K562 (cell line): Measurements from ENCODE around the gene GNAZ. TPM values are rescaled to one million over a fixed set of nuclear protein-coding genes. Genes with fewer than 3 reads are reported as not detected.

Experiments used
- ATAC-seq: fragments of 200-7000 bp; cut with Tn5 transposase; 3 replicates; pipeline ENCODE4 v1.9.1; 2020; ENCODE audit warnings: moderate library complexity
- Bru-seq: library from RNA; stranded (reverse); fragments of 400-500 nt; gene quantifications from one replicate; lab custom pipeline; 2021; lab: Mats Ljungman, UMichigan
- BruChase-seq, 2 experiments: library from RNA; stranded (reverse); fragments of 400-500 nt; gene quantifications; one replicate each; lab custom pipeline; 2021; lab: Mats Ljungman, UMichigan
- BruUV-seq: library from RNA; stranded (reverse); fragments of 400-500 nt; replicated peaks from 2 replicates; lab custom pipeline; 2021; lab: Mats Ljungman, UMichigan
- CTCF ChIA-PET: fragments of 300-600 bp; formaldehyde crosslinking; extraction: SDS; loops from one replicate; lab custom pipeline; 2021; ENCODE audit warnings: low intra/inter-chr PET ratio; lab: Yijun Ruan, JAX
- POLR2A ChIA-PET: fragments of 300-600, 350-650 bp; sonication (Branson Sonifier 250); formaldehyde crosslinking; extraction: SDS; loops from one replicate; lab custom pipeline; 2021; ENCODE audit warnings: antibody characterized with exemption, inconsistent platforms; lab: Yijun Ruan, JAX
- DNase-seq, 4 experiments: peaks; one replicate each; pipeline versions ENCODE4 v3.0.0 to v3.0.0-alpha.2; 2011 to 2018; ENCODE audit warnings: low spot score in 3 of 4, mixed read lengths in 3 of 4; ENCODE audit errors: extremely low read depth in 1 of 4
- FAIRE-seq: peaks from 2 replicates; lab custom pipeline; 2011; peaks lifted over from hg19 to GRCh38; lab: Jason Lieb, UNC
- H2AFZ ChIP-seq: 2 replicates; pipeline ENCODE4 v1.6.0; 2011; ENCODE audit warnings: low read depth, low read length, control low read depth, inconsistent platforms
- H3K27ac ChIP-seq: fragments of 200-600 bp; 3 replicates; pipeline ENCODE4 v1.8.0; 2011; ENCODE audit warnings: low read depth, mild to moderate bottlenecking, control low read depth, inconsistent platforms, low read length, moderate library complexity, mixed read lengths; ENCODE audit errors: extremely low read depth
- H3K27me3 ChIP-seq, 2 experiments: fragments of 300-600 bp in 1 of 2; 2 replicates in 1 of 2; 3 replicates in 1 of 2; pipeline versions ENCODE4 v1.6.0 to v1.8.0; 2011; ENCODE audit warnings: inconsistent platforms in 2 of 2, low read length in 2 of 2, mild to moderate bottlenecking in 1 of 2, mixed read lengths in 1 of 2, moderate library complexity in 1 of 2; ENCODE audit not compliant: control insufficient read depth in 2 of 2, insufficient read depth in 2 of 2
- H3K36me3 ChIP-seq: fragments of 300-600 bp; 3 replicates; pipeline ENCODE4 v1.8.0; 2011; ENCODE audit warnings: mild to moderate bottlenecking, low read length, inconsistent platforms; ENCODE audit not compliant: control insufficient read depth, insufficient read depth
- H3K4me1 ChIP-seq, 2 experiments: fragments of 200-600 bp in 1 of 2; replicated peaks in 1 of 2; 2 replicates in 1 of 2; 3 replicates in 1 of 2; pipeline versions ENCODE4 v1.5.1 to v1.8.0; 2011; ENCODE audit warnings: inconsistent platforms in 2 of 2, low read length in 2 of 2, mild to moderate bottlenecking in 1 of 2, mixed read lengths in 1 of 2, moderate library complexity in 1 of 2; ENCODE audit not compliant: control insufficient read depth in 2 of 2, insufficient read depth in 2 of 2
- H3K4me2 ChIP-seq: 2 replicates; pipeline ENCODE4 v1.6.1; 2011; ENCODE audit warnings: low read length, control low read depth, inconsistent platforms, mixed read lengths; ENCODE audit not compliant: insufficient read depth
- H3K4me3 ChIP-seq: fragments of 200-600 bp; sonication (generic), shearing (Covaris generic); 2 replicates; pipeline ENCODE4 v1.5.1; 2016; ENCODE audit warnings: control low read depth, inconsistent platforms
- H3K79me2 ChIP-seq: fragments of 200-600 bp; 3 replicates; pipeline ENCODE4 v1.8.0; 2011; ENCODE audit warnings: low read length, inconsistent platforms; ENCODE audit not compliant: control insufficient read depth, insufficient read depth
- H3K9ac ChIP-seq, 2 experiments: 2 replicates each; pipeline versions ENCODE4 v1.6.0 to v1.6.1; 2011; ENCODE audit warnings: low read depth in 2 of 2, low read length in 2 of 2, control low read depth in 1 of 2, inconsistent platforms in 1 of 2, mild to moderate bottlenecking in 1 of 2, mixed read lengths in 1 of 2; ENCODE audit not compliant: insufficient read depth in 1 of 2
- H3K9me1 ChIP-seq: one replicate; pipeline ENCODE4 v1.6.0; 2011; ENCODE audit warnings: inconsistent platforms, mild to moderate bottlenecking, low read length, moderate library complexity; ENCODE audit not compliant: control insufficient read depth, insufficient read depth
- H3K9me3 ChIP-seq: replicated peaks from 2 replicates; pipeline ENCODE4 v1.5.1; 2011; ENCODE audit warnings: low read depth, low read length, inconsistent platforms; ENCODE audit not compliant: control insufficient read depth, insufficient read depth
- H4K20me1 ChIP-seq: replicated peaks from 2 replicates; pipeline ENCODE4 v1.6.1; 2011; ENCODE audit warnings: low read length, inconsistent platforms, mixed read lengths; ENCODE audit not compliant: control insufficient read depth, insufficient read depth
- ATF3 ChIP-seq, 2 experiments: fragments of 450-650 bp in 1 of 2; sonication (generic) in 1 of 2; formaldehyde crosslinking in 1 of 2; IDR thresholded peaks in 1 of 2; conservative IDR thresholded peaks in 1 of 2; 2 replicates each; pipeline versions ENCODE4 v1.6.1 to v1.8.1; 2016 to 2023; ENCODE audit warnings: mild to moderate bottlenecking in 2 of 2, moderate library complexity in 2 of 2, inconsistent platforms in 1 of 2, missing genetic modification reagents in 1 of 2
- ETS1 ChIP-seq: conservative IDR thresholded peaks from 2 replicates; pipeline ENCODE4 v1.6.1; 2011; ENCODE audit warnings: low read depth, mild to moderate bottlenecking, low read length; ENCODE audit not compliant: control insufficient read depth
- KDM2B ChIP-seq: fragments of 250-450 bp; sonication (Bioruptor Pico); IDR thresholded peaks from 2 replicates; pipeline ENCODE4 v1.8.0; 2021; ENCODE audit warnings: mild to moderate bottlenecking, moderate library complexity
- KLF13 ChIP-seq: fragments of 450-650 bp; IDR thresholded peaks from 2 replicates; pipeline ENCODE4 v1.6.1; 2016; ENCODE audit warnings: missing genetic modification characterization, low read depth, mild to moderate bottlenecking, missing compliant biosample characterization, moderate library complexity, borderline replicate concordance
- MXD1 ChIP-seq: fragments of 250-450 bp; sonication (Bioruptor Pico); IDR thresholded peaks from 2 replicates; pipeline ENCODE4 v1.8.0; 2021; ENCODE audit warnings: borderline replicate concordance, mild to moderate bottlenecking, moderate library complexity; ENCODE audit not compliant: poor library complexity, severe bottlenecking
- RB1 ChIP-seq: fragments of 450-650 bp; IDR thresholded peaks from 2 replicates; pipeline ENCODE4 v1.6.1; 2017; ENCODE audit warnings: low read depth, mild to moderate bottlenecking
- TBL1XR1 ChIP-seq, 2 experiments: IDR thresholded peaks; 2 replicates each; pipeline ENCODE4 v1.6.1; 2012; ENCODE audit warnings: improper control_type of control experiment in 2 of 2, low read length in 2 of 2, mild to moderate bottlenecking in 1 of 2
- UBTF ChIP-seq, 2 experiments: IDR thresholded peaks; 2 replicates each; pipeline ENCODE4 v1.6.1; 2012; ENCODE audit warnings: improper control_type of control experiment in 2 of 2, low read depth in 2 of 2, low read length in 2 of 2, borderline replicate concordance in 1 of 2
- WGBS: fragments of 100-300 bp; shearing (Covaris generic); methylation state at CpG from one replicate; pipeline ENCODE4 v1.1.6; 2016; ENCODE audit warnings: low coverage, mixed read lengths; ENCODE audit not compliant: insufficient coverage; ENCODE audit errors: missing lambda C conversion rate; 5-methylcytosine and 5-hydroxymethylcytosine counted together
- in situ Hi-C: fragments of 300-500 bp; cut with MboI; formaldehyde crosslinking; loops from 4 replicates; pipeline ENCODE4 v1.15.0; 2018; ENCODE audit warnings: inconsistent platforms, mixed read lengths
- intact Hi-C: fragments of 100-400 bp; cut with micrococcal nuclease; formaldehyde crosslinking; loops from 2 replicates; pipeline ENCODE4 v1.14.2; 2022
- long read RNA-seq, 3 experiments: library from polyadenylated mRNA in 2 of 3; library from RNA in 1 of 3; unstranded in 2 of 3; stranded (forward) in 1 of 3; transcript quantifications; one replicate each; pipeline ENCODE4 v2.0.0, GENCODE V29; 2019 to 2022
- polyA minus RNA-seq, 3 experiments: library from RNA; depleted of rRNA, polyadenylated mRNA; stranded (reverse); fragments of >200 nt; gene quantifications; 2 replicates each; pipeline ENCODE4 v1.2.3, GENCODE V29; 2011
- polyA plus RNA-seq, 8 experiments: library from polyadenylated mRNA; depleted of rRNA in 4 of 8; stranded (reverse) in 5 of 8; unstranded in 3 of 8; fragments of >200 nt; fragmentation: Nextera tagmentation in 2 of 8; fragmentation: Illumina TruSeq in 1 of 8; extraction: Ambion mirVana in 2 of 8; extraction: Trizol in 1 of 8; gene quantifications; 2 replicates each; pipeline versions ENCODE4 v1.2.1 to v1.2.3, GENCODE V29; 2011 to 2014; ENCODE audit warnings: inconsistent platforms in 1 of 8, missing spikeins in 1 of 8
- total RNA-seq, 7 experiments: library from RNA; depleted of rRNA in 6 of 7; stranded (reverse); fragments of >200 nt in 6 of 7; fragmentation: Illumina TruSeq in 2 of 7; extraction: Trizol in 2 of 7; gene quantifications; 2 replicates each; pipeline versions ENCODE4 v1.2.1 to v1.2.3, GENCODE V29; 2011 to 2021; ENCODE audit warnings: low replicate concordance in 1 of 7

Gene GNAZ
- 0.79 and 1.2 TPM in 2 replicates for total RNA-seq (2011; cell fraction: chromatin; rRNA removed; ENCODE audit: low replicate concordance)
- total RNA-seq (2011; cell fraction: nucleolus; rRNA removed): 0.50 and 0.79 TPM in 2 replicates
- total RNA-seq (2011; cell fraction: nucleoplasm; rRNA removed): 0.29 and 0.46 TPM in 2 replicates
- total RNA-seq (2014; rRNA removed) (0.14 and 0.24 TPM in 2 replicates), total RNA-seq (2014; rRNA removed; fragmentation: Illumina TruSeq; extraction: Trizol) (0.04 and 0.10 TPM in 2 replicates), total RNA-seq (2015; rRNA removed; fragmentation: Illumina TruSeq; extraction: Trizol) (0.04 and 0.11 TPM in 2 replicates), total RNA-seq (2021) (0.22 and 0.74 TPM in 2 replicates), polyA plus RNA-seq (2011; rRNA removed) (0.13 and 0.22 TPM in 2 replicates), polyA plus RNA-seq (2014; fragmentation: Illumina TruSeq; extraction: Trizol) (0.12 and 0.13 TPM in 2 replicates), polyA plus RNA-seq (2014; fragmentation: Nextera tagmentation; extraction: Ambion mirVana) (not detected), polyA plus RNA-seq (2014; rRNA removed) (0.18 TPM in 1 of 2 replicates, not detected in the other), polyA minus RNA-seq (2011; rRNA and poly(A)+ RNA removed) (0.21 and 0.32 TPM in 2 replicates), Bru-seq, nascent RNA (percentile 28 among the genes with signal in this experiment), BruChase-seq, experiment 1, labeled RNA remaining after a 2-hour chase (percentile 18 among the genes with signal in this experiment), BruChase-seq, experiment 2, labeled RNA remaining after a 6-hour chase (percentile 20 among the genes with signal in this experiment)
- polyA plus RNA-seq (2011; cell fraction: cytosol; rRNA removed): 0.15 and 0.31 TPM in 2 replicates
- polyA plus RNA-seq (2011; cell fraction: nucleus; rRNA removed): 0.35 and 0.60 TPM in 2 replicates
- 0.14 and 0.26 TPM in 2 replicates for polyA plus RNA-seq (2012)
- 0.57 TPM in 1 of 2 replicates, not detected in the other for polyA minus RNA-seq (2011; cell fraction: cytosol; rRNA and poly(A)+ RNA removed)
- polyA minus RNA-seq (2011; cell fraction: nucleus; rRNA and poly(A)+ RNA removed): 0.40 and 0.67 TPM in 2 replicates
- long read RNA-seq, experiment 1: 0 reads
- long read RNA-seq, experiment 2, partial matches to known transcripts: 0 of 1 reads
- long read RNA-seq, experiment 2, other reads (novel, unspliced or antisense): 0 of 1 reads
- long read RNA-seq, experiment 3: 0 reads

- peak within 1 kb of the TSS; percentile 16 to 89; a peak in 3 of 4 replicates for H3K9ac ChIP-seq
- H3K4me1 ChIP-seq: peaks cover 4 to 22% of the 10 kb centered on the region in 2 experiments; a peak in 4 of 5 replicates
- intact Hi-C loops: loop anchor here (1.0 kb wide), 1 partner anchor 17 kb away; no protein-coding TSS in a partner anchor
- peaks cover 73 to 91% of the 10 kb centered on the region in 2 experiments for H3K27me3 ChIP-seq
- ChIA-PET POLR2A (interaction anchor here (0.5 to 9.8 kb wide), 38 partner anchors 5 to 1098 kb away, joined by 3 to 136 read pairs (median 4); no protein-coding TSS in a partner anchor), CTCF (interaction anchor here (0.6 to 0.9 kb wide), 3 partner anchors 16 to 863 kb away, joined by 3 read pairs; no protein-coding TSS in a partner anchor)
- 13% methylated on average over 76 of the region's 87 CpGs for WGBS
- DNase-seq (peak in 1 of 4 experiments; percentile 87), ATAC-seq (peak; percentile 31), FAIRE-seq (no peak)
- peaks cover 14% of the 10 kb centered on the region for H3K9me1 ChIP-seq
- H3K79me2 ChIP-seq: no peaks in the 10 kb centered on the region
- peaks cover 80% of the 10 kb centered on the region for H4K20me1 ChIP-seq
- peak within 1 kb of the TSS; percentile 33 for H3K4me3 ChIP-seq
- in situ Hi-C loops: no loop called here
- H3K9me3 ChIP-seq: no peaks in the 10 kb centered on the region
- no peaks in the 10 kb centered on the region for H3K36me3 ChIP-seq
- H2AFZ ChIP-seq: peak within 1 kb of the TSS; percentile 88
- BruUV-seq: no TSS peak
- H3K27ac ChIP-seq: no peak within 1 kb of the TSS
- H3K4me2 ChIP-seq: peak within 1 kb of the TSS; percentile 77
- no peak for TF ChIP-seq KLF13 (tag)
- TF ChIP-seq ETS1: peak; percentile 16; the same call in 1 of the 2 replicates
- TF ChIP-seq MXD1 (CRISPR knock-in tag): peak; percentile 53
- TF ChIP-seq RB1: peak; percentile 53
- TF ChIP-seq TBL1XR1 (IDR thresholded peaks at IDR 0.05; ENCODE audit: low read length in 2 of 2): 0 out of 4 replicates have a peak, but pooled peaks of 1 of the 2 experiments have one; percentile 3
- peak in 1 of 2 experiments; percentile 53; a peak in 1 of 4 replicates for TF ChIP-seq UBTF (IDR thresholded peaks at IDR 0.05; ENCODE audit: borderline replicate concordance in 1 of 2, low read depth in 2 of 2, low read length in 2 of 2)
- peak; percentile 97 for TF ChIP-seq KDM2B
- no peak for TF ChIP-seq ATF3 (IDR thresholded peaks at IDR 0.05)
- 0 out of 2 replicates have a peak, but pooled peaks have one; percentile 8 for TF ChIP-seq ATF3 (CRISPR knock-in tag; conservative IDR thresholded peaks at IDR 0.05)
Observed at GRCh38 chr22:23070418-23071229, at the start of gene GNAZ. GNAZ (plus strand) TSS chr22:23070519; CDS start chr22:23095696, 25,177 bp downstream.
